ENCODE data around the gene RPL3. TPM values are rescaled to one million over a fixed set of nuclear protein-coding genes. Genes with fewer than 3 reads are reported as not detected.

The RPL3 gene
- total and polyA plus RNA-seq, 2 donors from 2014 or later = 1,862 to 2,443 TPM

GRCh38 chr22:39317775-39318506, 1.5 kb downstream of the RPL3 start:
- intact Hi-C loops (cut with DNase I) = no loop called here
- no peak for FAIRE-seq

GRCh38 chr22:39317084-39317774, 2.2 kb downstream of the RPL3 start:
- no peaks in the 10 kb centered on the region for H3K9me3 ChIP-seq (ENCODE audit: control insufficient read depth in 2 of 3, insufficient read depth in 1 of 3, low read length in 3 of 3)
- peaks cover 8 to 33% (median 20%) of the 10 kb centered on the region in 3 donors for H3K4me1 ChIP-seq (ENCODE audit: control insufficient read depth in 2 of 3, insufficient read depth in 2 of 3, low read depth in 1 of 3, low read length in 3 of 3)
- no peaks in the 10 kb centered on the region for H3K27me3 ChIP-seq (ENCODE audit: control insufficient read depth, insufficient read depth, low read length)
- DNase-seq = peak in 1 of 5 donors; percentile 36
- peak overlapping the region in 2 of 3 donors; percentile 93 for H3K4me3 ChIP-seq (ENCODE audit: low read length in 3 of 3)
- FAIRE-seq = no peak
- peak overlapping the region; percentile 7 to 97 for H3K27ac ChIP-seq (ENCODE audit: low read depth in 2 of 2, low read length in 2 of 2)
- no peak for TF ChIP-seq CTCF (IDR thresholded peaks at IDR 0.05; ENCODE audit: borderline replicate concordance, extremely low read depth, insufficient read depth)
- intact Hi-C loops (cut with DNase I) = no loop called here
- H3K9ac ChIP-seq (ENCODE audit: low read length in 3 of 3) = peak overlapping the region in 2 of 3 donors; percentile 93 to 99
- peaks cover 19 to 59% (median 40%) of the 10 kb centered on the region in 3 donors for H3K36me3 ChIP-seq (ENCODE audit: control insufficient read depth in 2 of 3, insufficient read depth in 3 of 3, low read length in 3 of 3)

More at GRCh38 chr22:39317775-39318506, 1.5 kb downstream of the RPL3 start:
- no peak for DNase-seq
- H3K9me3 ChIP-seq (ENCODE audit: control insufficient read depth in 2 of 3, insufficient read depth in 1 of 3, low read length in 3 of 3) = no peaks in the 10 kb centered on the region
- no peaks in the 10 kb centered on the region for H3K27me3 ChIP-seq (ENCODE audit: control insufficient read depth, insufficient read depth, low read length)
- H3K9ac ChIP-seq (ENCODE audit: low read length in 3 of 3) = peak overlapping the region; percentile 93 to 99 (median 93)
- H3K4me3 ChIP-seq (ENCODE audit: low read length in 3 of 3) = peak overlapping the region; percentile 93 to 97 (median 93)
- H3K36me3 ChIP-seq (ENCODE audit: control insufficient read depth in 2 of 3, insufficient read depth in 3 of 3, low read length in 3 of 3) = peaks cover 19 to 52% (median 36%) of the 10 kb centered on the region in 3 donors
- no peak for TF ChIP-seq CTCF (IDR thresholded peaks at IDR 0.05; ENCODE audit: borderline replicate concordance, extremely low read depth, insufficient read depth)
- H3K27ac ChIP-seq (ENCODE audit: low read depth in 2 of 2, low read length in 2 of 2) = peak overlapping the region; percentile 59 to 97
- peaks cover 8 to 33% (median 20%) of the 10 kb centered on the region in 3 donors for H3K4me1 ChIP-seq (ENCODE audit: control insufficient read depth in 2 of 3, insufficient read depth in 2 of 3, low read depth in 1 of 3, low read length in 3 of 3)

DNA sequence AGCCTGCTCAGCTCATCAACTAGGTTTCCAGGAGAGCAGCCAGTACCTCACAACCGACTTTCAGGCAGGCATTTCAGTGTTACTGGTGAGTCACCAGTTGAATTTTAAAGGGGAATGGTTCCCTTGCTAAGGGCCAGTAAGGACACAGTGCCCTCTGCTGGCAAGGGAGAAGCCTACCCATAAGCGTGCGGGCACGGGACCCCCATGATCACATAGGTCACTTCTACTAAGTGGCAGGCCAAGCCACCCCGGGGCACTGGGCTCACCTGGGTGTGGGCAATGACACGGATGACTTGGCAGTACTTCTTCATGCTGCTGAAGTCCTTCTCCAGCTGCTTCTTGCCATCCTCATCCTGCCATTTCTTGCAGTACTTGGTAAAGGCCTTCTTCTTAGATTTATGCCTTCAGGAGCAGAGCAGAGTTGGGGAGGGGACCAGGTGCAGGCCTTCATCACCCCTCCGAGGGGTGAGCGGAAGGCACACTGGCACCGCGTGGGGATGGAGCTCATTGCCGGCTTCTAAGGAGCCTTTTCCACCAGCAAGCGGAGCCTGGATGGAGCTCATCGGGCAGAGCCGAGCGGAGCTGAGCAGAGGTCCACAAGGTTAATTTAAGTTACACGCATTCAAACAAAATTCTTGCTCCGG, 2.9 kb downstream of the RPL3 start:
- TF ChIP-seq CTCF (IDR thresholded peaks at IDR 0.05; ENCODE audit: borderline replicate concordance, extremely low read depth, insufficient read depth) = peak; percentile 85
- Histone ChIP-seq H3K9me3 (ENCODE audit: control insufficient read depth in 2 of 3, insufficient read depth in 1 of 3, low read length in 3 of 3) (no peaks in the 10 kb centered on the region), H3K27me3 (ENCODE audit: control insufficient read depth, insufficient read depth, low read length) (no peaks in the 10 kb centered on the region), H3K27ac (ENCODE audit: low read depth in 2 of 2, low read length in 2 of 2) (peak overlapping the region; percentile 51 to 60), H3K9ac (ENCODE audit: low read length in 3 of 3) (peak overlapping the region in 1 of 3 donors; percentile 99), H3K36me3 (ENCODE audit: control insufficient read depth in 2 of 3, insufficient read depth in 3 of 3, low read length in 3 of 3) (peaks cover 19 to 66% (median 47%) of the 10 kb centered on the region in 3 donors), H3K4me1 (ENCODE audit: control insufficient read depth in 2 of 3, insufficient read depth in 2 of 3, low read depth in 1 of 3, low read length in 3 of 3) (peaks cover 8 to 33% (median 20%) of the 10 kb centered on the region in 3 donors), H3K4me3 (ENCODE audit: low read length in 3 of 3) (peak overlapping the region in 2 of 3 donors; percentile 36 to 93)
- intact Hi-C loops (cut with DNase I) = no loop called here
- no peak for FAIRE-seq
- DNase-seq = peak in 4 of 5 donors; percentile 76 to 92 (median 85)

Data from kidney (tissue), 14 donors.